GM18499 (cell line): ENCODE results near the gene LIN7A.
A peak's percentile ranks its signal among the peaks of the same experiment; 100 is the strongest.
"Not testable (repeated sequence)": the region's sequence is repeated elsewhere in the genome, so short reads cannot be mapped to it uniquely, and the experiment has no call there.

Source experiments
- ATAC-seq: cut with Tn5 transposase; IDR thresholded peaks from one replicate; pipeline ENCODE4 v1.9.1; 2021; ENCODE audit warnings: moderate number of reproducible peaks; ENCODE audit not compliant: insufficient read depth, unreplicated experiment

Gene LIN7A

GRCh38 chr12:80815351-80815750 lies 122.4 kb downstream of the LIN7A start:
- no peak for ATAC-seq

GRCh38 chr12:80814453-80814852 lies 123.3 kb downstream of the LIN7A start:
- ATAC-seq, result no peak

- no peak for ATAC-seq
Measured at GRCh38 chr12:80813820-80814219, 123.9 kb downstream of the LIN7A start.

GRCh38 chr12:80811957-80812708 lies 125.6 kb downstream of the LIN7A start:
- no peak for ATAC-seq

- ATAC-seq, result no peak
Measured at GRCh38 chr12:80810874-80811273, 126.9 kb downstream of the LIN7A start.

GRCh38 chr12:80807640-80808288 lies 130.0 kb downstream of the LIN7A start:
- peak; percentile 90 for ATAC-seq

- ATAC-seq, result no peak
Measured at GRCh38 chr12:80805106-80805505, 132.6 kb downstream of the LIN7A start.

GRCh38 chr12:80802652-80803400 lies 134.9 kb downstream of the LIN7A start:
- peak; percentile 93 for ATAC-seq

- ATAC-seq, result no peak
Measured at GRCh38 chr12:80798281-80798680, 139.5 kb downstream of the LIN7A start.

GRCh38 chr12:80794551-80794950 lies 143.2 kb downstream of the LIN7A start:
- ATAC-seq, result no peak

GRCh38 chr12:80792861-80793260 lies 144.9 kb downstream of the LIN7A start:
- ATAC-seq, result no peak

GRCh38 chr12:80791863-80792262 lies 145.9 kb downstream of the LIN7A start:
- ATAC-seq, result no peak

GRCh38 chr12:80788407-80788806 lies 149.3 kb downstream of the LIN7A start:
- not testable (repeated sequence) for ATAC-seq

- ATAC-seq, result not testable (repeated sequence)
Measured at GRCh38 chr12:80782963-80783470, 154.7 kb downstream of the LIN7A start.

- no peak for ATAC-seq
Measured at GRCh38 chr12:80781313-80781712, 156.4 kb downstream of the LIN7A start.

- ATAC-seq, result no peak
Measured at GRCh38 chr12:80780746-80781145, 157.0 kb downstream of the LIN7A start.

- ATAC-seq, result peak; percentile 98
Measured at GRCh38 chr12:80778005-80778541, 159.7 kb downstream of the LIN7A start.

- no peak for ATAC-seq
Measured at GRCh38 chr12:80777587-80777986, 160.1 kb downstream of the LIN7A start.

- ATAC-seq, result no peak
Measured at GRCh38 chr12:80776706-80777105, 161.0 kb downstream of the LIN7A start.

- no peak for ATAC-seq
Measured at GRCh38 chr12:80770958-80771357, 166.8 kb downstream of the LIN7A start.
